Neural cell (in vitro differentiated cells): ENCODE data around the gene ALG13.

ENCODE experiments used
- EP300 ChIP-seq: fragments of 450-650 bp; conservative IDR thresholded peaks from 2 replicates; pipeline ENCODE4 v1.6.1; 2014; ENCODE audit warnings: antibody characterized with exemption, mild to moderate bottlenecking, moderate library complexity; ENCODE audit not compliant: poor library complexity, severe bottlenecking
- EZH2 ChIP-seq: fragments of 200-600, 300-800 bp; shearing (Covaris generic), sonication (generic); IDR thresholded peaks from 2 replicates; pipeline ENCODE4 v1.6.1; 2014; ENCODE audit warnings: antibody characterized with exemption, low read length, borderline replicate concordance, mild to moderate bottlenecking; ENCODE audit not compliant: insufficient read depth, poor library complexity, severe bottlenecking
- MXI1 ChIP-seq: fragments of 450-650 bp; conservative IDR thresholded peaks from 2 replicates; pipeline ENCODE4 v1.6.1; 2014; ENCODE audit warnings: antibody characterized with exemption, mild to moderate bottlenecking; ENCODE audit not compliant: poor library complexity, severe bottlenecking
- POLR2AphosphoS5 ChIP-seq: IDR thresholded peaks from 2 replicates; pipeline ENCODE4 v1.6.1; 2012
- RAD21 ChIP-seq: fragments of 450-650 bp; conservative IDR thresholded peaks from 2 replicates; pipeline ENCODE4 v1.6.1; 2014; ENCODE audit warnings: antibody characterized with exemption, mild to moderate bottlenecking, moderate library complexity
- SMC3 ChIP-seq: fragments of 450-650 bp; conservative IDR thresholded peaks from 2 replicates; pipeline ENCODE4 v1.6.1; 2014; ENCODE audit warnings: antibody characterized with exemption, mild to moderate bottlenecking, moderate library complexity; ENCODE audit not compliant: poor library complexity
- TAF1 ChIP-seq: IDR thresholded peaks from 2 replicates; pipeline ENCODE4 v1.6.1; 2012; ENCODE audit warnings: low read depth
- TF ChIP-seq, protein P1 (sequence below): fragments of 450-650 bp; IDR thresholded peaks from 2 replicates; pipeline ENCODE4 v1.5.1; 2014; ENCODE audit warnings: antibody characterized with exemption, mild to moderate bottlenecking, moderate library complexity; ENCODE audit not compliant: poor library complexity, severe bottlenecking
- TF ChIP-seq, protein P2 (sequence below): IDR thresholded peaks from 2 replicates; pipeline ENCODE4 v1.6.1; 2012; ENCODE audit warnings: borderline replicate concordance

DNA sequence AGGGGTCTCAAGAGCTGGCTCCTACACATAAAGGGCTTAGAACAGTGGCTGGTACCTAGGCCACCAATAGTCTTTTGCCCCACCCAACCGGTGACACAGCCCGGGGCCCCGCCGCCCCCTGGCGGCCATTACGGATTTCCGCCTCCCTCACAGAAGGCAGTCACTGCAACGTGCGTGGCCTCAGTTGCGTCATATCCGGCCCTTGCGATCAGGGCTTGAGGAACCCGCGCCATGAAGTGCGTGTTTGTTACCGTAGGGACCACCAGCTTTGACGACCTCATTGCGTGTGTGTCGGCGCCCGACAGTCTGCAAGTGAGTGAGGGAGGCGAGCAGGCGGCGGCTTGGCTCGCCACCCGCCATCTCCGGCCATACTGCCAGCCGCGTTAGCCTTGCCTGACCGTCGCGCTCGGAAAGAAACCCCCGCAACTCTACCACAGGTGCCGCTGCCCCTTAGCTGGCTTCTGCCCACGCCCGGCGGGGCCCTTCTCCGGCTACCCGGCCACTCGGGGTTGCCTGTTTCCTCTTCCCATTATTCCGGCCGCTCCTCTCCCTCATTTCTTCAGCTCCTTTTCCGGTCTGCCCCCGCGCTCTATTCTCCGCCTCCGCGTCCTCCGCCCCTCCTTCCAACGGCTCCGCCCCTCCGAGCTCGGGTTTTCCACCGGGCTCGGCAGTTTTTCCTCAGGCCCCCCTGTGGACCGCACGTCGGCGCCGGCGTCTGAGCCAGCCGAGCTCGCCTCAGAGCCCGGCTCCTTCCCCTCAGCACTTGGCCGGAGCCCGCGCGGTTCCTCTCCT, at the start of gene ALG13:
- TF ChIP-seq POLR2AphosphoS5 (peak; percentile 87), MXI1 (no peak), EP300 (peak; percentile 68), EZH2 (no peak), TAF1 (peak; percentile 82), SMC3 (peak; percentile 69), RAD21 (peak; percentile 66)
- TF ChIP-seq, protein P1, sequence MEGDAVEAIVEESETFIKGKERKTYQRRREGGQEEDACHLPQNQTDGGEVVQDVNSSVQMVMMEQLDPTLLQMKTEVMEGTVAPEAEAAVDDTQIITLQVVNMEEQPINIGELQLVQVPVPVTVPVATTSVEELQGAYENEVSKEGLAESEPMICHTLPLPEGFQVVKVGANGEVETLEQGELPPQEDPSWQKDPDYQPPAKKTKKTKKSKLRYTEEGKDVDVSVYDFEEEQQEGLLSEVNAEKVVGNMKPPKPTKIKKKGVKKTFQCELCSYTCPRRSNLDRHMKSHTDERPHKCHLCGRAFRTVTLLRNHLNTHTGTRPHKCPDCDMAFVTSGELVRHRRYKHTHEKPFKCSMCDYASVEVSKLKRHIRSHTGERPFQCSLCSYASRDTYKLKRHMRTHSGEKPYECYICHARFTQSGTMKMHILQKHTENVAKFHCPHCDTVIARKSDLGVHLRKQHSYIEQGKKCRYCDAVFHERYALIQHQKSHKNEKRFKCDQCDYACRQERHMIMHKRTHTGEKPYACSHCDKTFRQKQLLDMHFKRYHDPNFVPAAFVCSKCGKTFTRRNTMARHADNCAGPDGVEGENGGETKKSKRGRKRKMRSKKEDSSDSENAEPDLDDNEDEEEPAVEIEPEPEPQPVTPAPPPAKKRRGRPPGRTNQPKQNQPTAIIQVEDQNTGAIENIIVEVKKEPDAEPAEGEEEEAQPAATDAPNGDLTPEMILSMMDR, result peak; percentile 87
- TF ChIP-seq, protein P2, sequence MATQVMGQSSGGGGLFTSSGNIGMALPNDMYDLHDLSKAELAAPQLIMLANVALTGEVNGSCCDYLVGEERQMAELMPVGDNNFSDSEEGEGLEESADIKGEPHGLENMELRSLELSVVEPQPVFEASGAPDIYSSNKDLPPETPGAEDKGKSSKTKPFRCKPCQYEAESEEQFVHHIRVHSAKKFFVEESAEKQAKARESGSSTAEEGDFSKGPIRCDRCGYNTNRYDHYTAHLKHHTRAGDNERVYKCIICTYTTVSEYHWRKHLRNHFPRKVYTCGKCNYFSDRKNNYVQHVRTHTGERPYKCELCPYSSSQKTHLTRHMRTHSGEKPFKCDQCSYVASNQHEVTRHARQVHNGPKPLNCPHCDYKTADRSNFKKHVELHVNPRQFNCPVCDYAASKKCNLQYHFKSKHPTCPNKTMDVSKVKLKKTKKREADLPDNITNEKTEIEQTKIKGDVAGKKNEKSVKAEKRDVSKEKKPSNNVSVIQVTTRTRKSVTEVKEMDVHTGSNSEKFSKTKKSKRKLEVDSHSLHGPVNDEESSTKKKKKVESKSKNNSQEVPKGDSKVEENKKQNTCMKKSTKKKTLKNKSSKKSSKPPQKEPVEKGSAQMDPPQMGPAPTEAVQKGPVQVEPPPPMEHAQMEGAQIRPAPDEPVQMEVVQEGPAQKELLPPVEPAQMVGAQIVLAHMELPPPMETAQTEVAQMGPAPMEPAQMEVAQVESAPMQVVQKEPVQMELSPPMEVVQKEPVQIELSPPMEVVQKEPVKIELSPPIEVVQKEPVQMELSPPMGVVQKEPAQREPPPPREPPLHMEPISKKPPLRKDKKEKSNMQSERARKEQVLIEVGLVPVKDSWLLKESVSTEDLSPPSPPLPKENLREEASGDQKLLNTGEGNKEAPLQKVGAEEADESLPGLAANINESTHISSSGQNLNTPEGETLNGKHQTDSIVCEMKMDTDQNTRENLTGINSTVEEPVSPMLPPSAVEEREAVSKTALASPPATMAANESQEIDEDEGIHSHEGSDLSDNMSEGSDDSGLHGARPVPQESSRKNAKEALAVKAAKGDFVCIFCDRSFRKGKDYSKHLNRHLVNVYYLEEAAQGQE, result peak; percentile 77
